IPS DF 6.9 (cell line): ENCODE results near the gene ARRB2.

Experiments used
- DNase-seq: peaks from one replicate; pipeline ENCODE4 v3.0.0-alpha.2; 2013; ENCODE audit warnings: low read depth, low spot score
- H3K27ac ChIP-seq: one replicate; pipeline ENCODE4 v1.5.1; 2013; ENCODE audit warnings: low read length, control low read depth
- H3K27me3 ChIP-seq: 2 replicates; pipeline ENCODE4 v1.6.1; 2013; ENCODE audit warnings: mild to moderate bottlenecking, low read length; ENCODE audit not compliant: control insufficient read depth, insufficient read depth
- H3K36me3 ChIP-seq: 2 replicates; pipeline ENCODE4 v1.6.1; 2013; ENCODE audit warnings: low read length; ENCODE audit not compliant: control insufficient read depth, insufficient read depth
- H3K4me1 ChIP-seq: 2 replicates; pipeline ENCODE4 v1.6.1; 2013; ENCODE audit warnings: low read length; ENCODE audit not compliant: control insufficient read depth, insufficient read depth
- H3K4me3 ChIP-seq: 2 replicates; pipeline ENCODE4 v1.5.1; 2013; ENCODE audit warnings: mild to moderate bottlenecking, low read length
- H3K9me3 ChIP-seq: 2 replicates; pipeline ENCODE4 v1.6.1; 2013; ENCODE audit warnings: low read length, inconsistent platforms; ENCODE audit not compliant: control insufficient read depth, insufficient read depth
- WGBS: extraction: QIAGEN DNeasy Blood & Tissue Kit; methylation state at CpG from one replicate; pipeline ENCODE4 v1.1.7; 2013; ENCODE audit warnings: mixed read lengths, missing lambda C conversion rate; ENCODE audit not compliant: insufficient read length, insufficient coverage; 5-methylcytosine and 5-hydroxymethylcytosine counted together

ARRB2 gene

GRCh38 chr17:4724650-4725049, 14.2 kb downstream of the ARRB2 start:
- Histone ChIP-seq H3K27ac (no peak overlapping the region), H3K4me1 (no peaks in the 10 kb centered on the region), H3K27me3 (no peaks in the 10 kb centered on the region), H3K36me3 (peaks cover 5% of the 10 kb centered on the region; the same call in 1 of the 2 replicates), H3K9me3 (no peaks in the 10 kb centered on the region), H3K4me3 (no peak overlapping the region)
- no peak for DNase-seq
- no CpG with 5 or more reads among the region's 5 CpGs for WGBS

GRCh38 chr17:4725646-4726310, 15.3 kb downstream of the ARRB2 start:
- Histone ChIP-seq H3K9me3 (no peaks in the 10 kb centered on the region), H3K36me3 (no peaks in the 10 kb centered on the region; the same call in 1 of the 2 replicates), H3K4me1 (no peaks in the 10 kb centered on the region), H3K27me3 (no peaks in the 10 kb centered on the region), H3K27ac (no peak overlapping the region), H3K4me3 (no peak overlapping the region)
- WGBS = no CpG with 5 or more reads among the region's 9 CpGs
- DNase-seq = no peak

DNA sequence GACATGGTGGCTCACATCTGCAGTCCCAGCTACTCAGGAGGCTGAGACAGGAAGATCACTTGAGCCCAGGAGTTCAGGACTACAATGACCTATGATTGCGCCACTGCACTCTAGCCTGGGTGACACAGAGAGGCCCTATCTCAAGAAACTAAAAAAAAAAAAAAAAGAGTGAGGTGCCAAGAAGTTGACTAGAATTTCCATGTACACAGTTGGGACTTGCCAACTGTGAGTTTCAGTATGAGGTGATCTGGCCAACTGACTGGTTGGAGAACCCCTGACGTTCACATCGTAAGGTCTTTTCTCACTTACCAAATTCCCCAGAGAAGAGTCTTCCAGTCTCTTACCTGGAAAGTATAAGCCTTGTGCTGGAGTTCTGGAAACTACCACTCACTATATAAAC, 17.7 kb downstream of the ARRB2 start:
- no CpG with 5 or more reads among the region's 3 CpGs for WGBS
- no peaks in the 10 kb centered on the region for H3K36me3 ChIP-seq
- H3K27ac ChIP-seq = no peak overlapping the region
- no peaks in the 10 kb centered on the region for H3K27me3 ChIP-seq
- no peak overlapping the region for H3K4me3 ChIP-seq
- DNase-seq = no peak
- no peaks in the 10 kb centered on the region for H3K4me1 ChIP-seq
- H3K9me3 ChIP-seq = no peaks in the 10 kb centered on the region

GRCh38 chr17:4733073-4733531, 22.7 kb downstream of the ARRB2 start:
- no peak overlapping the region for H3K4me3 ChIP-seq
- H3K27me3 ChIP-seq = peaks cover 1% of the 10 kb centered on the region; the same call in 1 of the 2 replicates
- no peak overlapping the region for H3K27ac ChIP-seq
- WGBS = no CpG with 5 or more reads among the region's 6 CpGs
- H3K36me3 ChIP-seq = no peaks in the 10 kb centered on the region
- H3K9me3 ChIP-seq = no peaks in the 10 kb centered on the region
- no peak for DNase-seq
- no peaks in the 10 kb centered on the region for H3K4me1 ChIP-seq

DNA sequence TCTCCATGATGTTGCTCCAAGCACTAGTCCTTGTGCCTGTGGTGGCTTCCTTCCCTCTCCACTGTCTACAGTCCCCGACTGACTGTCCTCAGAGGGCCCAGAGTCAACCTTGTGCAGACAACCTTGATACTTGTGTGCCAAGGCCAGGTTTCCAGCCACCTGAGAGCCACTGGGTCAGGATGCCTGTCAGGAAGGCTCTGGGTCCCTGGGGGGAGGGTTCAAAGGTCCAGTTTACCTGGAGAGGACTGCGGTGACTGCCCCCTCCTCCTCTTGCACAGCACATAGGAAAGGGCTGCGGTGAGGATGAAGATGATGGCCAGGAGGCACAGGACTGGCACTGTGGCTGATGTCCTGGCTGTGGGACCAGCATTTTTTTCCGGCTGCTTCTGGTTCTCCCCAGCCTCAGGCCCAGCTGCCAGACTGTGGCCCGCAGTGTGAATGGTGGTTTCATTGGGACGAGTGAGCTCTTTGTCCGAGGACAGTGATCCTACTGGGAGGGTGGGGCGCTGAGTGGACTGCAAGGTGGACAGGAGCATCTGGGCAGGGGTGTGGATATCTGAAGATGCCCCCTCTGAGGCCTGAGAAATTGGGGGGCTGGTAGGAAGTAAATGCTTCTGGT, 24.5 kb downstream of the ARRB2 start:
- H3K4me3 ChIP-seq = no peak overlapping the region
- DNase-seq = no peak
- WGBS = no CpG with 5 or more reads among the region's 8 CpGs
- H3K9me3 ChIP-seq = no peaks in the 10 kb centered on the region
- H3K4me1 ChIP-seq = no peaks in the 10 kb centered on the region
- no peak overlapping the region for H3K27ac ChIP-seq
- peaks cover 19% of the 10 kb centered on the region for H3K27me3 ChIP-seq
- no peaks in the 10 kb centered on the region for H3K36me3 ChIP-seq

DNA sequence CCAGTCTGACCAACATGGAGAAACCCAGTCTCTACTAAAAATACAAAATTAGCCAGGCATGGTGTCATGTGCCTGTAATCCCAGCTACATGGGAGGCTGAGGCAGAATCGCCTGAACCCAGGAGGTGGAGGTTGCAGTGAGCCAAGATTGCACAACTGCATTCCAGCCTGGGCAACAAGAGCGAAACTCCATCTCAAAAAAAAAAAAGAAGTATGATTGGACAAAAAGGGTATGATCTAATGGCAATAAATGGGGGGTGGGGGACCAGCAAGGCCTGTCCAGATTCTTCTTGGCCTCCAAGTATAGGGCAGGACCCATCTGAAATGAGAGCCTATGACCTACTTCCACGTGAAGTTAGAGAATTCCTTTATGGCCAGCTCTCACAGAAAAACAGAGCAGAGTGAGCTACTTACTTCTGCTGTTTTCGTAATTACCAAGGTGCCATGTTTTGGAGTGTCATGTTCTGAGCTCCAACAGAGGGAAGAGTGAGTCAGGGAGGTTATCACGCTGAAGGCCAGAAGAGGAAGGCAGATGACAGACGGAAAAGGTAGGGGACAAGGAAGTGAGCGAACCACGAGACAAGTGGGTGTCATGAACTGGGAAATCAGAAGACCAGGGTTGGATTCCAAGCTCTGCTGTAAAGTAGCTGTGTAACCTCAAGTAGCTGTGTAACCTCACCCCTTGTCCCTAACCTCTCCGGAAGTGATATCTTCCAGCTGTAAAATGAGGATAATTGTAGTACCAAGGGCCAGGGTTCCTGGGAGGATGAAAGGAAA, 25.6 kb downstream of the ARRB2 start:
- Histone ChIP-seq H3K4me1 (no peaks in the 10 kb centered on the region), H3K9me3 (no peaks in the 10 kb centered on the region), H3K4me3 (no peak overlapping the region), H3K27ac (no peak overlapping the region), H3K27me3 (peaks cover 30% of the 10 kb centered on the region), H3K36me3 (no peaks in the 10 kb centered on the region)
- DNase-seq = no peak
- no CpG with 5 or more reads among the region's 9 CpGs for WGBS

DNA sequence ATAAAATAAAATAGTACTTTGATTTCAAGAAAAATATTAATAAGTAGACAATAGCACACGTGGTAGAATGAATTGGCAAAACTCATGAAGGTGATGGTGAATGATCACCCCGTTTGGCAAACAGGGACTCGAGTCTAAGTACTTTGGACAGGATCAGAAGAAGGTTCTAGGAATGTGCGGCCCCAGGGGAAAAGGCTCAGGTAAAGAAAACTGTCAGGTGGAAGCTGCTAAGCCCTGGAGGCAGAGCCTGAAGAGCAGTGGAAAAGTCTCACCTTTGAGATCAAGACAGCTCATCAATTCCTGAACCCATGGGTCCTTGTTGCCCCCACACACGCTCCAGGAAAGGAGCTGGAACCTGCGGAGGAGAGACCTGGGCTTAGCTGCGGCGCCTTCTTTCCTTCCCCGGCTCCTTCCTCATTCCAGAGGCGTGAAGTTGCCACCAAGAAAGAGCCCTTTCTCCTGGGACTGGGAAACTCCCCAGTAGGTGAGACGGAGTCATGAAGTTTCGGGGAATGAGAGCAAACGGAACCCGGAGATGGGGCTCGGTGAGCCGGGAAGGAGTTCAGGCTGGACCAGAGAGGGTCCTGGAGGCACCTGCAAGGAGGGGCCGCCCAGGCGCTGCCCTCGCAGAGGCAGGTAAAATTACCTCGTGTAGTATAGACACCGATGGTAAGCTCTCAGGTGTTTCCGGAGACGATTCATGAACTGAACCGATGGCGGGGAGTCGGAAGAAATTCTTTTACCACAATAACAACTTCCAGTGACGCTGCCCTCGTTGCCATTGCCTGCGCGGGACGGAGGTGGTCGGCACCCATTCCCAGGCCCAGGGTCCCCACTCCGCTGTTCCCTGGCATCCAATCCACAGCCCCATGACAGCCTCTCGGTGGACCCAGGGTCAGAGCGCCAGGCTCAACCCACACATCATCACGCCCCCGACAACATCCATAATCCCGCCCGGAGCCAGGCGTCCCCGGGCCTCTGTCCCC, 28.0 kb downstream of the ARRB2 start:
- H3K27me3 ChIP-seq = peaks cover 32% of the 10 kb centered on the region
- H3K27ac ChIP-seq = no peak overlapping the region
- WGBS = no CpG with 5 or more reads among the region's 41 CpGs
- no peaks in the 10 kb centered on the region for H3K4me1 ChIP-seq
- DNase-seq = no peak
- peak overlapping the region; percentile 52; the same call in 1 of the 2 replicates for H3K4me3 ChIP-seq
- no peaks in the 10 kb centered on the region for H3K36me3 ChIP-seq
- H3K9me3 ChIP-seq = no peaks in the 10 kb centered on the region

- Histone ChIP-seq H3K4me1 (no peaks in the 10 kb centered on the region), H3K27ac (no peak within 1 kb of the TSS), H3K36me3 (no peaks in the 10 kb centered on the region), H3K9me3 (no peaks in the 10 kb centered on the region), H3K4me3 (peak within 1 kb of the TSS; percentile 52; the same call in 1 of the 2 replicates), H3K27me3 (peaks cover 32% of the 10 kb centered on the region)
- no CpG with 5 or more reads among the region's 100 CpGs for WGBS
- no peak for DNase-seq
Observed at GRCh38 chr17:4739122-4740024, 28.9 kb downstream of the ARRB2 start, which contains the start of the genes CXCL16 and ZMYND15. CXCL16 (minus strand) TSS chr17:4739928; CDS start chr17:4739339, 589 bp downstream. ZMYND15 (plus strand) TSS chr17:4739833; CDS start chr17:4740549, 716 bp downstream.

- Histone ChIP-seq H3K27me3 (peaks cover 32% of the 10 kb centered on the region), H3K4me1 (no peaks in the 10 kb centered on the region), H3K27ac (no peak overlapping the region), H3K9me3 (no peaks in the 10 kb centered on the region), H3K36me3 (no peaks in the 10 kb centered on the region), H3K4me3 (peak overlapping the region; percentile 52; the same call in 1 of the 2 replicates)
- no CpG with 5 or more reads among the region's 13 CpGs for WGBS
- no peak for DNase-seq
Observed at GRCh38 chr17:4740025-4740351, 29.6 kb downstream of the ARRB2 start.
